Spleen (tissue), 7 donors: ENCODE measurements around the gene TRMT61A.

Experiments
- POLR2A ChIP-seq, 3 donors: fragments of 450-650 bp; IDR thresholded peaks; one replicate each; pipeline ENCODE4 v1.5.1; 2017; ENCODE audit warnings: antibody characterized with exemption in 3 of 3, mild to moderate bottlenecking in 1 of 3
- TF ChIP-seq, protein P1 (sequence below), 11 experiments: fragments of 200-600 bp in 7 of 11; fragments of 450-650 bp in 4 of 11; sonication (generic) in 4 of 11; IDR thresholded peaks in 8 of 11; conservative IDR thresholded peaks in 3 of 11; 1 replicate in 7 of 11; 2 replicates in 4 of 11; pipeline versions ENCODE4 v1.4.0 to v1.8.0; 2016 to 2021; ENCODE audit warnings: antibody characterized with exemption in 11 of 11, inconsistent platforms in 4 of 11, mild to moderate bottlenecking in 1 of 11
- donor health status: DM: no; HTN: no; CAD: no; lungs with moderate emphysema.
- donor health status: DM: no; HTN: no; CAD: no.
- donor health status: DM: no; HTN: no; CAD: no.

DNA sequence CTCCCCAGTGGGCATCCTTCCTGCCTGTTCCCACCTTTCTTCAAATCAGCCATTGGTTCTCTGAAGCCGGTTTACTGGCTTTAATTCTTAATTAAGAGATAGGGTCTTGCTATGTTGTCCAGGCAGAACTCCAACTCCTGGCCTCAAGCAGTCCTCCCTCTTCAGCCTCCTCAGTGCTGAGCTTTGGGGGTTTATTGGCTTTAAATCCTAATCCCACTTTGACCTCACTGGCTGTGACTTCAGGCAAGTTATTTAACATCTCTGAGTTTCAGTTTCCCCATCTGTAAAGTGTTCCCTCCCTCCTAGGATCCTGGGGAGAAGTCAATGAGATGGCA is 2.1 kb upstream of the TRMT61A start:
- TF ChIP-seq, protein P1, sequence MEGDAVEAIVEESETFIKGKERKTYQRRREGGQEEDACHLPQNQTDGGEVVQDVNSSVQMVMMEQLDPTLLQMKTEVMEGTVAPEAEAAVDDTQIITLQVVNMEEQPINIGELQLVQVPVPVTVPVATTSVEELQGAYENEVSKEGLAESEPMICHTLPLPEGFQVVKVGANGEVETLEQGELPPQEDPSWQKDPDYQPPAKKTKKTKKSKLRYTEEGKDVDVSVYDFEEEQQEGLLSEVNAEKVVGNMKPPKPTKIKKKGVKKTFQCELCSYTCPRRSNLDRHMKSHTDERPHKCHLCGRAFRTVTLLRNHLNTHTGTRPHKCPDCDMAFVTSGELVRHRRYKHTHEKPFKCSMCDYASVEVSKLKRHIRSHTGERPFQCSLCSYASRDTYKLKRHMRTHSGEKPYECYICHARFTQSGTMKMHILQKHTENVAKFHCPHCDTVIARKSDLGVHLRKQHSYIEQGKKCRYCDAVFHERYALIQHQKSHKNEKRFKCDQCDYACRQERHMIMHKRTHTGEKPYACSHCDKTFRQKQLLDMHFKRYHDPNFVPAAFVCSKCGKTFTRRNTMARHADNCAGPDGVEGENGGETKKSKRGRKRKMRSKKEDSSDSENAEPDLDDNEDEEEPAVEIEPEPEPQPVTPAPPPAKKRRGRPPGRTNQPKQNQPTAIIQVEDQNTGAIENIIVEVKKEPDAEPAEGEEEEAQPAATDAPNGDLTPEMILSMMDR (IDR thresholded peaks at IDR 0.05 in 8 of 11, conservative IDR thresholded peaks at IDR 0.05 in 3 of 11): no peak
- no peak for TF ChIP-seq POLR2A (IDR thresholded peaks at IDR 0.05)
